CD14-positive monocyte (primary cell): ENCODE measurements around the gene MBP. TPM values are rescaled to one million over a fixed set of nuclear protein-coding genes. Genes with fewer than 3 reads are reported as not detected.
A peak's percentile ranks its signal among the peaks of the same experiment; 100 is the strongest.

ENCODE experiments used
- DNase-seq, 3 donors: peaks; one replicate each; pipeline ENCODE4 v3.0.0-alpha.2; 2011 to 2022
- H2AFZ ChIP-seq: 2 replicates; pipeline ENCODE4 v1.6.0; 2012; ENCODE audit warnings: mild to moderate bottlenecking, low read depth, low read length, inconsistent platforms; ENCODE audit not compliant: insufficient read depth, poor library complexity, severe bottlenecking
- H3K27ac ChIP-seq, 2 donors: 1 replicate in 1 of 2; 2 replicates in 1 of 2; pipeline ENCODE4 v1.5.1; 2012 to 2013; ENCODE audit warnings: low read length in 2 of 2, control low read depth in 1 of 2, inconsistent platforms in 1 of 2, low read depth in 1 of 2, mild to moderate bottlenecking in 1 of 2
- H3K27me3 ChIP-seq, 2 donors: one replicate each; pipeline versions ENCODE4 v1.6.0 to v1.6.1; 2011 to 2013; ENCODE audit warnings: low read length in 2 of 2; ENCODE audit not compliant: control insufficient read depth in 2 of 2, insufficient read depth in 2 of 2
- H3K36me3 ChIP-seq, 2 donors: replicated peaks in 1 of 2; 1 replicate in 1 of 2; 2 replicates in 1 of 2; pipeline versions ENCODE4 v1.5.1 to v1.6.1; 2012 to 2013; ENCODE audit warnings: low read length in 2 of 2, control low read depth in 1 of 2, inconsistent platforms in 1 of 2, mild to moderate bottlenecking in 1 of 2; ENCODE audit not compliant: insufficient read depth in 2 of 2, control insufficient read depth in 1 of 2
- H3K4me1 ChIP-seq, 2 donors: 1 replicate in 1 of 2; 2 replicates in 1 of 2; pipeline versions ENCODE4 v1.5.1 to v1.6.1; 2012 to 2013; ENCODE audit warnings: low read length in 2 of 2, control low read depth in 1 of 2, inconsistent platforms in 1 of 2, mild to moderate bottlenecking in 1 of 2, moderate library complexity in 1 of 2; ENCODE audit not compliant: insufficient read depth in 2 of 2, control insufficient read depth in 1 of 2
- H3K4me2 ChIP-seq: replicated peaks from 2 replicates; pipeline ENCODE3; 2012; ENCODE audit warnings: low read length, moderate library complexity, mild to moderate bottlenecking; ENCODE audit not compliant: poor library complexity, severe bottlenecking; ENCODE audit errors: extremely low read depth
- H3K4me3 ChIP-seq, 3 experiments: fragments of 200-600 bp in 1 of 3; sonication (generic) in 1 of 3; replicated peaks in 1 of 3; 1 replicate in 2 of 3; 2 replicates in 1 of 3; pipeline ENCODE4 v1.5.1; 2011 to 2013; ENCODE audit warnings: low read length in 3 of 3, mild to moderate bottlenecking in 3 of 3, control low read depth in 2 of 3, low read depth in 2 of 3, inconsistent platforms in 1 of 3, moderate library complexity in 1 of 3
- H3K79me2 ChIP-seq: 2 replicates; pipeline ENCODE4 v1.6.0; 2012; ENCODE audit warnings: mild to moderate bottlenecking, control low read depth, inconsistent platforms, low read length, moderate library complexity; ENCODE audit not compliant: insufficient read depth
- H3K9ac ChIP-seq: 2 replicates; pipeline ENCODE4 v1.6.0; 2017; ENCODE audit warnings: low read length, mild to moderate bottlenecking; ENCODE audit not compliant: insufficient read depth, poor library complexity, severe bottlenecking
- H3K9me3 ChIP-seq, 2 donors: replicated peaks in 1 of 2; 1 replicate in 1 of 2; 2 replicates in 1 of 2; pipeline versions ENCODE4 v1.5.1 to v1.6.1; 2012 to 2013; ENCODE audit warnings: low read length in 2 of 2, control low read depth in 1 of 2; ENCODE audit not compliant: control insufficient read depth in 1 of 2, insufficient read depth in 1 of 2
- H4K20me1 ChIP-seq: 2 replicates; pipeline ENCODE4 v1.6.0; 2012; ENCODE audit warnings: mild to moderate bottlenecking, low read length, control low read depth, moderate library complexity; ENCODE audit not compliant: insufficient read depth
- H3K27ac Mint-ChIP-seq, 7 donors: one replicate each; pipeline ENCODE4 v1.8.0; 2020; ENCODE audit warnings: mild to moderate bottlenecking in 7 of 7, mixed read lengths in 7 of 7, moderate library complexity in 6 of 7, inconsistent platforms in 2 of 7
- H3K27me3 Mint-ChIP-seq, 3 donors: one replicate each; pipeline ENCODE4 v1.8.0; 2021 to 2022; ENCODE audit warnings: low read depth in 3 of 3, mild to moderate bottlenecking in 3 of 3, mixed read lengths in 3 of 3, moderate library complexity in 3 of 3, inconsistent platforms in 1 of 3
- H3K36me3 Mint-ChIP-seq, 2 donors: one replicate each; pipeline ENCODE4 v1.8.0; 2020; ENCODE audit warnings: mixed read lengths in 2 of 2, inconsistent platforms in 1 of 2, mild to moderate bottlenecking in 1 of 2
- H3K4me1 Mint-ChIP-seq: one replicate; pipeline ENCODE4 v1.8.0; 2020; ENCODE audit warnings: mild to moderate bottlenecking, mixed read lengths
- H3K4me3 Mint-ChIP-seq, 2 donors: one replicate each; pipeline ENCODE4 v1.8.0; 2020; ENCODE audit warnings: mild to moderate bottlenecking in 2 of 2, mixed read lengths in 2 of 2, moderate library complexity in 1 of 2
- H3K9me3 Mint-ChIP-seq, 7 donors: one replicate each; pipeline ENCODE4 v1.8.0; 2020 to 2022; ENCODE audit warnings: mixed read lengths in 7 of 7, mild to moderate bottlenecking in 6 of 7, moderate library complexity in 6 of 7, inconsistent platforms in 2 of 7
- WGBS: methylation state at CpG from one replicate; pipeline ENCODE4 v1.1.5; 2013; ENCODE audit warnings: missing lambda C conversion rate; ENCODE audit not compliant: insufficient coverage; 5-methylcytosine and 5-hydroxymethylcytosine counted together
- intact Hi-C, 2 donors: fragments of 100-400 bp; cut with micrococcal nuclease; formaldehyde crosslinking; loops; one replicate each; pipeline versions ENCODE4 v1.15.0 to v1.15.1; 2023
- polyA plus RNA-seq, 3 donors: library from polyadenylated mRNA; depleted of rRNA in 1 of 3; unstranded in 2 of 3; stranded (reverse) in 1 of 3; fragments of 300-500 nt in 2 of 3; fragments of >200 nt in 1 of 3; fragmentation: Illumina TruSeq in 2 of 3; gene quantifications; 1 replicate in 2 of 3; 2 replicates in 1 of 3; pipeline ENCODE4 v1.2.3, GENCODE V29; 2012 to 2021
- TF ChIP-seq, protein P1 (sequence below): fragments of 200-600 bp; IDR thresholded peaks from one replicate; pipeline ENCODE4 v1.8.0; 2022; ENCODE audit warnings: antibody characterized with exemption, mild to moderate bottlenecking

Gene MBP
- polyA plus RNA-seq, 3 donors = 47.7 to 81.0 (median 50.4) TPM

DNA sequence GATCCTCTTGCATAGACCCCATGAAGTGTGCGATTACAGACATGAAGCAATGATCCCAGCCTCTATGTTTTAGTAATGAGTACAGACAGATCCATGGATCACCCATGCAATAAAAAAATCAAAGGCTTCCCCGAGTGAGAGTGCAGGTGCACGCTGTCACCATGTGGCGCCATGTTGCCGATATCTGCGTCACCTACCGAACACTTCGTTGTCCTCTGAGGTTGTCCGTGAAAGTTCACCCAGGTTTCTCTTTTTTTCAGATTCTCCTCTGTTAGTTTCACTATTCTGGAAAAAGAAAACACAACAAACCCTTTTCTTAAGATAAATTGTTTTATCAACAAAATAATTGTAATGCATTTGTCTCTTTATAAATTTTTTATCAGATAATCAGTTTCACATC, 66.5 kb downstream of the MBP start:
- Histone ChIP-seq H4K20me1 (no peaks in the 10 kb centered on the region), H3K27ac (peak overlapping the region; percentile 98 to 100), H3K4me2 (no peak overlapping the region), H3K36me3 (peaks cover 6 to 20% of the 10 kb centered on the region in 2 donors), H3K4me1 (peaks cover 86% of the 10 kb centered on the region in 2 donors), H3K4me3 (no peak overlapping the region), H3K9ac (peak overlapping the region; percentile 83), H3K9me3 (no peaks in the 10 kb centered on the region), H2AFZ (no peak overlapping the region), H3K27me3 (no peaks in the 10 kb centered on the region), H3K79me2 (peaks cover 58% of the 10 kb centered on the region)
- Mint-ChIP-seq H3K9me3 (peaks cover 0 to 4% (median 0%) of the 10 kb centered on the region in 7 donors), H3K4me1 (peaks cover 91% of the 10 kb centered on the region), H3K27ac (peak overlapping the region; percentile 100), H3K4me3 (peak overlapping the region in 1 of 2 donors; percentile 55), H3K27me3 (no peaks in the 10 kb centered on the region), H3K36me3 (peaks cover 58 to 78% of the 10 kb centered on the region in 2 donors)
- WGBS = 98% methylated on average over 7 of the region's 9 CpGs
- DNase-seq = no peak
- TF ChIP-seq, protein P1, sequence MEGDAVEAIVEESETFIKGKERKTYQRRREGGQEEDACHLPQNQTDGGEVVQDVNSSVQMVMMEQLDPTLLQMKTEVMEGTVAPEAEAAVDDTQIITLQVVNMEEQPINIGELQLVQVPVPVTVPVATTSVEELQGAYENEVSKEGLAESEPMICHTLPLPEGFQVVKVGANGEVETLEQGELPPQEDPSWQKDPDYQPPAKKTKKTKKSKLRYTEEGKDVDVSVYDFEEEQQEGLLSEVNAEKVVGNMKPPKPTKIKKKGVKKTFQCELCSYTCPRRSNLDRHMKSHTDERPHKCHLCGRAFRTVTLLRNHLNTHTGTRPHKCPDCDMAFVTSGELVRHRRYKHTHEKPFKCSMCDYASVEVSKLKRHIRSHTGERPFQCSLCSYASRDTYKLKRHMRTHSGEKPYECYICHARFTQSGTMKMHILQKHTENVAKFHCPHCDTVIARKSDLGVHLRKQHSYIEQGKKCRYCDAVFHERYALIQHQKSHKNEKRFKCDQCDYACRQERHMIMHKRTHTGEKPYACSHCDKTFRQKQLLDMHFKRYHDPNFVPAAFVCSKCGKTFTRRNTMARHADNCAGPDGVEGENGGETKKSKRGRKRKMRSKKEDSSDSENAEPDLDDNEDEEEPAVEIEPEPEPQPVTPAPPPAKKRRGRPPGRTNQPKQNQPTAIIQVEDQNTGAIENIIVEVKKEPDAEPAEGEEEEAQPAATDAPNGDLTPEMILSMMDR = no peak
- intact Hi-C loops = loop anchor here (2.0 to 5.0 kb wide), 4 partner anchors 36 to 141 kb away; no protein-coding TSS in a partner anchor

GRCh38 chr18:77065221-77065981, 67.2 kb downstream of the MBP start:
- DNase-seq = peak; percentile 97 to 99 (median 99)
- peaks cover 90% of the 10 kb centered on the region for H3K4me1 Mint-ChIP-seq
- intact Hi-C loops = loop anchor here (1.0 to 5.0 kb wide), 5 partner anchors 37 to 142 kb away; no protein-coding TSS in a partner anchor

More at GRCh38 chr18:77065221-77065981, 67.2 kb downstream of the MBP start:
- Histone ChIP-seq H3K9me3 (no peaks in the 10 kb centered on the region), H3K4me3 (no peak overlapping the region), H3K4me1 (peaks cover 91% of the 10 kb centered on the region in 2 donors), H3K27me3 (no peaks in the 10 kb centered on the region), H3K9ac (peak overlapping the region; percentile 83), H2AFZ (no peak overlapping the region), H3K4me2 (no peak overlapping the region), H4K20me1 (no peaks in the 10 kb centered on the region), H3K27ac (peak overlapping the region; percentile 98 to 100), H3K79me2 (peaks cover 58% of the 10 kb centered on the region), H3K36me3 (peaks cover 6 to 20% of the 10 kb centered on the region in 2 donors)
- H3K27me3 Mint-ChIP-seq = no peaks in the 10 kb centered on the region
- H3K4me3 Mint-ChIP-seq = peak overlapping the region in 1 of 2 donors; percentile 55
- peak overlapping the region; percentile 100 for H3K27ac Mint-ChIP-seq
- WGBS = 3% methylated on average over 5 of the region's 13 CpGs
- peaks cover 55 to 80% of the 10 kb centered on the region in 2 donors for H3K36me3 Mint-ChIP-seq
- TF ChIP-seq, protein P1 = no peak
- peaks cover 0 to 4% (median 0%) of the 10 kb centered on the region in 7 donors for H3K9me3 Mint-ChIP-seq
